IMR-90 (cell line): Measurements from ENCODE around the gene BCAS3. TPM values are rescaled to one million over a fixed set of nuclear protein-coding genes. Genes with fewer than 3 reads are reported as not detected.

Experiments used
- ATAC-seq: fragments of 200-7000 bp; cut with Tn5 transposase; 2 replicates; pipeline ENCODE4 v1.9.1; 2020; ENCODE audit warnings: low read depth, mild to moderate bottlenecking, moderate library complexity
- BruUV-seq: library from RNA; stranded (reverse); fragments of 400-500 nt; replicated peaks from 2 replicates; lab custom pipeline; 2021; lab: Mats Ljungman, UMichigan
- CTCF ChIA-PET: fragments of 300-600 bp; formaldehyde crosslinking; extraction: SDS; loops from one replicate; lab custom pipeline; 2021; ENCODE audit warnings: antibody characterized with exemption; lab: Yijun Ruan, JAX
- POLR2A ChIA-PET: fragments of 300-600 bp; sonication (Branson Sonifier 250); formaldehyde crosslinking; loops from one replicate; lab custom pipeline; 2022; ENCODE audit warnings: antibody characterized with exemption; ENCODE audit not compliant: unreplicated experiment; lab: Charles Lee
- DNase-seq: peaks from one replicate; pipeline ENCODE4 v3.0.0; 2013
- H2AFZ ChIP-seq: replicated peaks from 2 replicates; pipeline ENCODE3; 2013; ENCODE audit warnings: low read length, mild to moderate bottlenecking; ENCODE audit not compliant: poor library complexity
- H2AK5ac ChIP-seq: 2 replicates; pipeline ENCODE4 v1.6.1; 2013; ENCODE audit warnings: low read depth, low read length, inconsistent platforms
- H2AK9ac ChIP-seq: replicated peaks from 2 replicates; pipeline ENCODE3; 2013; ENCODE audit warnings: mild to moderate bottlenecking, low read depth, low read length, moderate library complexity; ENCODE audit not compliant: poor library complexity
- H2BK120ac ChIP-seq: 2 replicates; pipeline ENCODE4 v1.6.1; 2013; ENCODE audit warnings: low read depth, low read length, inconsistent platforms
- H2BK15ac ChIP-seq: 3 replicates; pipeline ENCODE4 v1.6.1; 2013; ENCODE audit warnings: low read depth, low read length, inconsistent platforms
- H2BK20ac ChIP-seq: 2 replicates; pipeline ENCODE4 v1.6.1; 2013; ENCODE audit warnings: low read depth, mild to moderate bottlenecking, inconsistent platforms, low read length, moderate library complexity
- H2BK5ac ChIP-seq: 2 replicates; pipeline ENCODE4 v1.6.1; 2013; ENCODE audit warnings: mild to moderate bottlenecking, low read depth, low read length, inconsistent platforms; ENCODE audit not compliant: poor library complexity, severe bottlenecking
- H3K14ac ChIP-seq: replicated peaks from 2 replicates; pipeline ENCODE4 v1.6.1; 2013; ENCODE audit warnings: low read depth, low read length, inconsistent platforms
- H3K18ac ChIP-seq: 2 replicates; pipeline ENCODE4 v1.6.1; 2013; ENCODE audit warnings: low read depth, low read length, control low read depth
- H3K23ac ChIP-seq: 2 replicates; pipeline ENCODE4 v1.6.1; 2013; ENCODE audit warnings: low read depth, low read length, inconsistent platforms
- H3K27ac ChIP-seq: 2 replicates; pipeline ENCODE4 v1.5.1; 2013; ENCODE audit warnings: mild to moderate bottlenecking, control low read depth, low read length; ENCODE audit not compliant: insufficient read depth
- H3K27me3 ChIP-seq: 2 replicates; pipeline ENCODE4 v1.6.1; 2013; ENCODE audit warnings: low read length; ENCODE audit not compliant: control insufficient read depth, insufficient read depth
- H3K36me3 ChIP-seq: 2 replicates; pipeline ENCODE4 v1.6.1; 2013; ENCODE audit warnings: low read length, mixed read lengths; ENCODE audit not compliant: control insufficient read depth, insufficient read depth
- H3K4ac ChIP-seq: 2 replicates; pipeline ENCODE4 v1.6.1; 2013; ENCODE audit warnings: low read depth, low read length, inconsistent platforms
- H3K4me1 ChIP-seq: 2 replicates; pipeline ENCODE4 v1.6.1; 2013; ENCODE audit warnings: low read length, mixed read lengths; ENCODE audit not compliant: control insufficient read depth, insufficient read depth
- H3K4me2 ChIP-seq: 2 replicates; pipeline ENCODE4 v1.6.1; 2013; ENCODE audit warnings: low read depth, mild to moderate bottlenecking, control low read depth, low read length, moderate library complexity
- H3K4me3 ChIP-seq: 2 replicates; pipeline ENCODE4 v1.5.1; 2013; ENCODE audit warnings: low read depth, mild to moderate bottlenecking, control low read depth, low read length, moderate library complexity; ENCODE audit not compliant: insufficient read depth
- H3K56ac ChIP-seq: 2 replicates; pipeline ENCODE4 v1.6.1; 2013; ENCODE audit warnings: low read length, inconsistent platforms; ENCODE audit not compliant: insufficient read depth; ENCODE audit errors: extremely low read depth
- H3K79me1 ChIP-seq, 2 experiments: 2 replicates each; pipeline ENCODE4 v1.6.1; 2013; ENCODE audit warnings: low read length in 2 of 2, inconsistent platforms in 1 of 2, low read depth in 1 of 2
- H3K9ac ChIP-seq: 2 replicates; pipeline ENCODE4 v1.6.1; 2013; ENCODE audit warnings: low read depth, low read length, control low read depth
- H3K9me1 ChIP-seq: 2 replicates; pipeline ENCODE4 v1.6.1; 2013; ENCODE audit warnings: low read length, inconsistent platforms; ENCODE audit not compliant: insufficient read depth
- H3K9me3 ChIP-seq: 2 replicates; pipeline ENCODE4 v1.6.1; 2013; ENCODE audit warnings: low read length; ENCODE audit not compliant: control insufficient read depth, insufficient read depth
- H4K20me1 ChIP-seq: 2 replicates; pipeline ENCODE4 v1.6.1; 2013; ENCODE audit warnings: low read length, inconsistent platforms; ENCODE audit not compliant: insufficient read depth
- H4K5ac ChIP-seq: 2 replicates; pipeline ENCODE4 v1.6.1; 2013; ENCODE audit warnings: mild to moderate bottlenecking, low read depth, low read length, control low read depth
- H4K8ac ChIP-seq, 2 experiments: 2 replicates each; pipeline ENCODE4 v1.6.1; 2013; ENCODE audit warnings: low read depth in 2 of 2, low read length in 2 of 2, control low read depth in 1 of 2, inconsistent platforms in 1 of 2
- H4K91ac ChIP-seq: 2 replicates; pipeline ENCODE4 v1.6.1; 2013; ENCODE audit warnings: low read depth, low read length, inconsistent platforms; ENCODE audit not compliant: insufficient read depth
- BHLHE40 ChIP-seq: fragments of 150-350 bp; IDR thresholded peaks from 2 replicates; pipeline ENCODE4 v1.6.1; 2016; ENCODE audit warnings: mild to moderate bottlenecking, low read depth, low read length
- FOS ChIP-seq: fragments of 150-350 bp; IDR thresholded peaks from 2 replicates; pipeline ENCODE4 v1.6.1; 2016; ENCODE audit warnings: low read depth, low read length
- MAFK ChIP-seq: IDR thresholded peaks from 2 replicates; pipeline ENCODE4 v1.6.1; 2012; ENCODE audit warnings: low read depth, low read length, improper control_type of control experiment
- MAZ ChIP-seq: IDR thresholded peaks from 2 replicates; pipeline ENCODE4 v1.6.1; 2012; ENCODE audit warnings: low read depth, mild to moderate bottlenecking, low read length, improper control_type of control experiment, moderate library complexity, borderline replicate concordance
- MXI1 ChIP-seq: IDR thresholded peaks from 2 replicates; pipeline ENCODE4 v1.6.1; 2012; ENCODE audit warnings: low read depth, mild to moderate bottlenecking, low read length, moderate library complexity, borderline replicate concordance
- POLR2A ChIP-seq: IDR thresholded peaks from 2 replicates; pipeline ENCODE4 v1.6.1; 2012; ENCODE audit warnings: mild to moderate bottlenecking, low read depth, low read length
- RCOR1 ChIP-seq: IDR thresholded peaks from 2 replicates; pipeline ENCODE4 v1.6.1; 2012; ENCODE audit warnings: mild to moderate bottlenecking, low read length, improper control_type of control experiment; ENCODE audit not compliant: insufficient replicate concordance
- SMC3 ChIP-seq: fragments of 150-350 bp; IDR thresholded peaks from 2 replicates; pipeline ENCODE4 v1.6.1; 2016; ENCODE audit warnings: low read depth, mild to moderate bottlenecking, antibody characterized with exemption, low read length, moderate library complexity
- WGBS, 2 experiments: methylation state at CpG; one replicate each; pipeline versions ENCODE4 v1.1.5 to v1.1.7; 2013; ENCODE audit warnings: missing lambda C conversion rate in 2 of 2; ENCODE audit not compliant: insufficient read length in 1 of 2; ENCODE audit errors: extremely low coverage in 2 of 2; 5-methylcytosine and 5-hydroxymethylcytosine counted together
- dilution Hi-C: fragments of 300-500 bp; cut with HindIII; formaldehyde crosslinking; loops from one replicate; pipeline ENCODE4 v1.14.3; 2018; ENCODE audit warnings: low sequenced_read_pairs; ENCODE audit not compliant: unreplicated experiment
- in situ Hi-C: fragments of 300-500 bp; cut with MboI; formaldehyde crosslinking; loops from 3 replicates; pipeline ENCODE4 v1.14.3; 2019; ENCODE audit warnings: low sequenced_read_pairs, inconsistent platforms, mixed read lengths
- intact Hi-C: fragments of 100-400 bp; cut with micrococcal nuclease; formaldehyde crosslinking; loops from 2 replicates; pipeline ENCODE4 v1.10.0; 2022
- polyA plus RNA-seq, 3 experiments: library from polyadenylated mRNA; depleted of rRNA; stranded (reverse); fragments of >200 nt; gene quantifications; 2 replicates each; pipeline ENCODE4 v1.2.3, GENCODE V29; 2012; ENCODE audit warnings: low replicate concordance in 1 of 3
- total RNA-seq: library from RNA; depleted of rRNA; stranded (reverse); fragments of >200 nt; gene quantifications from 2 replicates; pipeline ENCODE4 v1.2.3, GENCODE V29; 2012
- TF ChIP-seq, protein P1 (sequence below): fragments of 150-350 bp; IDR thresholded peaks from 2 replicates; pipeline ENCODE4 v1.6.1; 2017; ENCODE audit warnings: mild to moderate bottlenecking, antibody characterized with exemption, low read length, low read depth
- TF ChIP-seq, protein P2 (sequence below): fragments of 150-350 bp; IDR thresholded peaks from 2 replicates; pipeline ENCODE4 v1.6.1; 2016; ENCODE audit warnings: low read depth, mild to moderate bottlenecking, low read length, moderate library complexity, borderline replicate concordance

The BCAS3 gene
- total and polyA plus RNA-seq, 2 of the 4 experiments (the other 2 are of a cell fraction), result 6.3 to 27.1 TPM

DNA sequence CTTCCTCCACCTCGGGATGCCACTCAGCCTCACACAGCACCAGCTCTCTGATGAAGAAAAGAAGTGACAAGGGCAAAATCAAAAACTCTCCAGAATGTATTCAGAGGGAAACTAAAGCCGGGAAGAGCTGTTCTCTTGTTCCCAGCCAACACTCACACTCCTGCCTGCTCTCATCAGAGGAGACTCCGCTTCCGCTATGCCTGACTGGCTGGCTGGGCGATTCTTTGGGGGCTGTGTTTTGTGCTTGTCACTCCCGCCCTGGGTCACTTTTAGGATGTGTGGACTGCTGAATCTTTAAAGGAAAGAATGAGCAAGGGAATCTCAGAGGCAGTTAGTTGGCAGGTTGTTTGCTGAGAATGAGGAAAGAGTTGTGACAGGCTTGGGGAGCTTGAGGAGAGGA, 667.4 kb downstream of the BCAS3 start:
- no peak for TF ChIP-seq MAFK
- no peak for TF ChIP-seq BHLHE40
- no peak for TF ChIP-seq POLR2A
- TF ChIP-seq, protein P1, sequence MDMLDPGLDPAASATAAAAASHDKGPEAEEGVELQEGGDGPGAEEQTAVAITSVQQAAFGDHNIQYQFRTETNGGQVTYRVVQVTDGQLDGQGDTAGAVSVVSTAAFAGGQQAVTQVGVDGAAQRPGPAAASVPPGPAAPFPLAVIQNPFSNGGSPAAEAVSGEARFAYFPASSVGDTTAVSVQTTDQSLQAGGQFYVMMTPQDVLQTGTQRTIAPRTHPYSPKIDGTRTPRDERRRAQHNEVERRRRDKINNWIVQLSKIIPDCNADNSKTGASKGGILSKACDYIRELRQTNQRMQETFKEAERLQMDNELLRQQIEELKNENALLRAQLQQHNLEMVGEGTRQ, result no peak
- no peak for TF ChIP-seq MAZ
- no peak for TF ChIP-seq MXI1
- TF ChIP-seq RCOR1, result no peak
- TF ChIP-seq, protein P2, sequence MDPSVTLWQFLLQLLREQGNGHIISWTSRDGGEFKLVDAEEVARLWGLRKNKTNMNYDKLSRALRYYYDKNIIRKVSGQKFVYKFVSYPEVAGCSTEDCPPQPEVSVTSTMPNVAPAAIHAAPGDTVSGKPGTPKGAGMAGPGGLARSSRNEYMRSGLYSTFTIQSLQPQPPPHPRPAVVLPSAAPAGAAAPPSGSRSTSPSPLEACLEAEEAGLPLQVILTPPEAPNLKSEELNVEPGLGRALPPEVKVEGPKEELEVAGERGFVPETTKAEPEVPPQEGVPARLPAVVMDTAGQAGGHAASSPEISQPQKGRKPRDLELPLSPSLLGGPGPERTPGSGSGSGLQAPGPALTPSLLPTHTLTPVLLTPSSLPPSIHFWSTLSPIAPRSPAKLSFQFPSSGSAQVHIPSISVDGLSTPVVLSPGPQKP, result no peak
- TF ChIP-seq SMC3, result no peak
- no peak for TF ChIP-seq FOS
- no peak overlapping the region; the same call in 2 of the 3 replicates for H2BK15ac ChIP-seq
- H3K4me3 ChIP-seq, result no peak overlapping the region
- intact Hi-C loops (no loop called here), in situ Hi-C loops (no loop called here), dilution Hi-C loops (no loop called here)
- DNase-seq, result no peak
- no peaks in the 10 kb centered on the region for H3K4me1 ChIP-seq
- peaks cover 0 to 10% of the 10 kb centered on the region in 2 experiments; a peak in 3 of 4 replicates for H3K79me1 ChIP-seq
- peaks cover 10% of the 10 kb centered on the region for H3K9me1 ChIP-seq
- H3K23ac ChIP-seq, result no peak overlapping the region
- H3K18ac ChIP-seq, result no peak overlapping the region
- peak overlapping the region; percentile 36 for H2BK120ac ChIP-seq
- no peak overlapping the region for H4K8ac ChIP-seq
- peak overlapping the region; percentile 71 for H3K4ac ChIP-seq
- no peak overlapping the region for H4K5ac ChIP-seq
- no peak overlapping the region for H2AFZ ChIP-seq
- CTCF ChIA-PET, result interaction anchor here (0.5 kb wide), 1 partner anchor 65 kb away, joined by 3 read pairs; no protein-coding TSS in a partner anchor
- WGBS, 2 experiments, result no CpG with 5 or more reads among the region's 6 CpGs
- H3K9ac ChIP-seq, result no peak overlapping the region
- no peaks in the 10 kb centered on the region for H3K9me3 ChIP-seq
- no TSS peak for BruUV-seq
- POLR2A ChIA-PET, result no interaction called here
- 0 out of 2 replicates have a peak overlapping the region, but pooled peaks have one; percentile 49 for H4K91ac ChIP-seq
- H3K27ac ChIP-seq, result no peak overlapping the region
- no peak overlapping the region; the same call in 1 of the 2 replicates for H3K14ac ChIP-seq
- peak overlapping the region; percentile 11; the same call in 1 of the 2 replicates for H2AK5ac ChIP-seq
- H2BK5ac ChIP-seq, result no peak overlapping the region
- no peak overlapping the region for H2AK9ac ChIP-seq
- ATAC-seq, result no peak
- H3K36me3 ChIP-seq, result no peaks in the 10 kb centered on the region
- H3K4me2 ChIP-seq, result no peak overlapping the region
- H2BK20ac ChIP-seq, result no peak overlapping the region
- no peak overlapping the region for H3K56ac ChIP-seq
- H4K20me1 ChIP-seq, result no peaks in the 10 kb centered on the region
- no peaks in the 10 kb centered on the region for H3K27me3 ChIP-seq
